Measurements from ENCODE around the gene ANTXR1. TPM values are rescaled to one million over a fixed set of nuclear protein-coding genes. Genes with fewer than 3 reads are reported as not detected.

Gene ANTXR1
- polyA plus RNA-seq, 1 of the 3 experiments (the other 2 are of a cell fraction) = 114 TPM

DNA sequence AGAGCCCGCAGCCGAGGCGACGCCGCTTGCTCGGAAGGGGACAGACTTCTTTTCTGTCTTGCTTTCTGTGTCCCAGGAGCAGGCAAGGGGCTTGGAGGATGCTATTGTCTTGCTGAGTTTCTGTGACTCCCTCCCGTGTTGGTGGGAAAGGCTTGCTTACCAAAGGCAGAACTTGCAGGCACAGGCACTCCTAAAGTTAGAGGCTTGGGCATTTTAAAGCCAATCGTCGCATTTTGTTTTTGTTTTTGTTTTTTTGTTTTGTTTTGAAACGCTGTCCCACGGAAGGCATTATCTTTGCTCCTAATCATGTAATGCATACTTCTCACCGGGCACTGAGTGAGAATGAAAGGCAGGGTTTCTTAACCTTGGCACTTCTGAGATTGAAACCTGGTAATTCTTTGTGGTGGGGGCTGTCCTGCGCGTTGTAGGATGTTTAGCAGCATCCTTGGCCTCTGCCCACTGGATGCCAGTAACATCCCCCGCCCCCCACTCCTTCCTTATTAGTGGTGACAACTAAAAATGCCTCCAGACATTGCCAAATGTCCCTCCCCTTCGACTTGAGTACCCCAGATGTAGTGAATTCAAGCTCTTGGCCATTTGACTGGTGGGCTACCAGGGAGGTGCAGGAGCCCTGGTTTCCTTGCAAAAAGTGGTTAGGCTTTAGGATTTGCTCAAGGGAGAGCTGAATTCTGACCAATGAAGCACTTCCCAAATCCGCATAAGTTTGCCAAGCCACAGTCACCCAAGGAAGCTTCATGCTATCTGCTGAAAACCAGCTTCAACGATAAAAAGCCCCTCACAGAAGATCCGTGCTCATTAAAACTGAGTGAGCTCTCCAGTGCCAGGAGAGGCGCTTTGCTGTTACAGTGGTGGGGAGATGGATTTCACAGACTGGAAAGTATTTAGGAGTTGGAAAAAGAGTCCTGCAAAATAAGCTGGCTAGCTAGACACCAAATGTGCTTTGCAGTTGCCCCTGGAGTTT, 1.2 kb downstream of the ANTXR1 start:
- CTCF ChIA-PET = interaction anchor here (0.6 to 6.3 kb wide), 11 partner anchors 13 to 292 kb away, joined by 3 to 107 read pairs (median 3); no protein-coding TSS in a partner anchor
- H3F3A ChIP-seq (replicated peaks; ENCODE audit: insufficient read depth) = peaks cover 18% of the 10 kb centered on the region
- H3K4me3 ChIP-seq (ENCODE audit: low read depth in 2 of 2, low read length in 1 of 2) = peak overlapping the region; percentile 85 to 98
- H3K9me3 ChIP-seq = no peaks in the 10 kb centered on the region
- no peaks in the 10 kb centered on the region for H3K27me3 ChIP-seq (ENCODE audit: insufficient read depth)
- peak overlapping the region; percentile 98 for H3K9ac ChIP-seq
- H3K79me2 ChIP-seq (ENCODE audit: insufficient read depth) = peaks cover 62% of the 10 kb centered on the region
- H2AFZ ChIP-seq (ENCODE audit: low read depth) = no peak overlapping the region
- peak; percentile 47 for DNase-seq
- H3K27ac ChIP-seq (ENCODE audit: low read depth in 2 of 2, low read length in 1 of 2) = peak overlapping the region; percentile 89 to 92
- no peak for TF ChIP-seq TEAD4 (IDR thresholded peaks at IDR 0.05; ENCODE audit: borderline replicate concordance, insufficient read depth)
- no peak for TF ChIP-seq TAF1 (IDR thresholded peaks at IDR 0.05; ENCODE audit: borderline replicate concordance, low read depth, low read length)
- TF ChIP-seq NFIC (IDR thresholded peaks at IDR 0.05; ENCODE audit: borderline replicate concordance) = no peak
- no peak for TF ChIP-seq YY1 (IDR thresholded peaks at IDR 0.05; ENCODE audit: low read depth)
- TF ChIP-seq MEF2A (IDR thresholded peaks at IDR 0.05; ENCODE audit: borderline replicate concordance, low read depth) = no peak
- no peak for TF ChIP-seq FOSL2 (IDR thresholded peaks at IDR 0.05; ENCODE audit: borderline replicate concordance, low read depth)
- TF ChIP-seq, protein P1, sequence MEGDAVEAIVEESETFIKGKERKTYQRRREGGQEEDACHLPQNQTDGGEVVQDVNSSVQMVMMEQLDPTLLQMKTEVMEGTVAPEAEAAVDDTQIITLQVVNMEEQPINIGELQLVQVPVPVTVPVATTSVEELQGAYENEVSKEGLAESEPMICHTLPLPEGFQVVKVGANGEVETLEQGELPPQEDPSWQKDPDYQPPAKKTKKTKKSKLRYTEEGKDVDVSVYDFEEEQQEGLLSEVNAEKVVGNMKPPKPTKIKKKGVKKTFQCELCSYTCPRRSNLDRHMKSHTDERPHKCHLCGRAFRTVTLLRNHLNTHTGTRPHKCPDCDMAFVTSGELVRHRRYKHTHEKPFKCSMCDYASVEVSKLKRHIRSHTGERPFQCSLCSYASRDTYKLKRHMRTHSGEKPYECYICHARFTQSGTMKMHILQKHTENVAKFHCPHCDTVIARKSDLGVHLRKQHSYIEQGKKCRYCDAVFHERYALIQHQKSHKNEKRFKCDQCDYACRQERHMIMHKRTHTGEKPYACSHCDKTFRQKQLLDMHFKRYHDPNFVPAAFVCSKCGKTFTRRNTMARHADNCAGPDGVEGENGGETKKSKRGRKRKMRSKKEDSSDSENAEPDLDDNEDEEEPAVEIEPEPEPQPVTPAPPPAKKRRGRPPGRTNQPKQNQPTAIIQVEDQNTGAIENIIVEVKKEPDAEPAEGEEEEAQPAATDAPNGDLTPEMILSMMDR (IDR thresholded peaks at IDR 0.05) = peak; percentile 24; the same call in 1 of the 2 replicates
- no peak; the same call in 1 of the 2 replicates for TF ChIP-seq RAD21 (IDR thresholded peaks at IDR 0.05; ENCODE audit: low read length)
- TF ChIP-seq SIN3A (IDR thresholded peaks at IDR 0.05; ENCODE audit: borderline replicate concordance, low read depth, low read length) = no peak
- H4K20me1 ChIP-seq (ENCODE audit: insufficient read depth) = peaks cover 38% of the 10 kb centered on the region
- H3K36me3 ChIP-seq (replicated peaks in 1 of 2; ENCODE audit: control insufficient read depth in 1 of 2, insufficient read depth in 2 of 2, low read length in 1 of 2) = peaks cover 3 to 31% of the 10 kb centered on the region in 2 experiments
- POLR2A ChIA-PET = interaction anchor here (0.6 to 0.7 kb wide), 2 partner anchors 94 to 164 kb away, joined by 3 to 7 read pairs; no protein-coding TSS in a partner anchor
- WGBS (ENCODE audit: low lambda C conversion rate) = under 1% methylated on average over 20 of the region's 20 CpGs
- peak overlapping the region; percentile 82 for H3K4me2 ChIP-seq
- H3K9me2 ChIP-seq = no peaks in the 10 kb centered on the region
- H3K4me1 ChIP-seq (ENCODE audit: control insufficient read depth in 1 of 2, insufficient read depth in 2 of 2, low read depth in 1 of 2, low read length in 1 of 2) = peaks cover 22 to 42% of the 10 kb centered on the region in 2 experiments

DNA sequence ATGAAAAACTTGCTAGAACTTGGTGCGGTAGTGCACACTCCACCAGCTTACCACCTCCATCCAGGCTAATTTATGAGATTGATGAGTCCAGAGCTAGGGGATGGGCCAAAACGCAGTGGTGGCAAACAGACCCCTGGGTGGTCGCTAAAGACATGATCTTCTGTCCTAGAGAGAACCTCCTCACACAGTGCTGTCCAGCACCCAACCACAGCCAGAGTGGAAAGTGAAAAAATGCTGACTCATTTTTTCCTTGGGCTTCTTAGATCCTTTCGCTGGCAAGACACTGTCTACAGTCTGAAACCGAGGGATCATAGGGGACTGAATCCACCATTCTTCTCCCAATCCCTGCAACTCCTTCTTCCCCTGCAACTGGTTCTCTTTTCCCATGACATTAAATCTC, 4.1 kb downstream of the ANTXR1 start:
- Histone ChIP-seq H3K79me2 (ENCODE audit: insufficient read depth) (peaks cover 91% of the 10 kb centered on the region), H4K20me1 (ENCODE audit: insufficient read depth) (peaks cover 67% of the 10 kb centered on the region), H3K4me2 (peak overlapping the region; percentile 82), H3K9me2 (no peaks in the 10 kb centered on the region), H3K27ac (ENCODE audit: low read depth in 2 of 2, low read length in 1 of 2) (peak overlapping the region; percentile 30 to 50; a peak in 3 of 4 replicates), H3K9me3 (no peaks in the 10 kb centered on the region), H3K4me3 (ENCODE audit: low read depth in 2 of 2, low read length in 1 of 2) (peak overlapping the region in 1 of 2 experiments; percentile 85; a peak in 1 of 4 replicates), H3K4me1 (ENCODE audit: control insufficient read depth in 1 of 2, insufficient read depth in 2 of 2, low read depth in 1 of 2, low read length in 1 of 2) (peaks cover 33 to 64% of the 10 kb centered on the region in 2 experiments), H3F3A (replicated peaks; ENCODE audit: insufficient read depth) (peaks cover 18% of the 10 kb centered on the region), H2AFZ (ENCODE audit: low read depth) (no peak overlapping the region), H3K27me3 (ENCODE audit: insufficient read depth) (no peaks in the 10 kb centered on the region), H3K9ac (no peak overlapping the region), H3K36me3 (replicated peaks in 1 of 2; ENCODE audit: control insufficient read depth in 1 of 2, insufficient read depth in 2 of 2, low read length in 1 of 2) (peaks cover 3 to 43% of the 10 kb centered on the region in 2 experiments)
- 68% methylated on average over 5 of the region's 5 CpGs for WGBS (ENCODE audit: low lambda C conversion rate)
- POLR2A ChIA-PET = no interaction called here
- no peak for DNase-seq
- TF ChIP-seq, protein P2, sequence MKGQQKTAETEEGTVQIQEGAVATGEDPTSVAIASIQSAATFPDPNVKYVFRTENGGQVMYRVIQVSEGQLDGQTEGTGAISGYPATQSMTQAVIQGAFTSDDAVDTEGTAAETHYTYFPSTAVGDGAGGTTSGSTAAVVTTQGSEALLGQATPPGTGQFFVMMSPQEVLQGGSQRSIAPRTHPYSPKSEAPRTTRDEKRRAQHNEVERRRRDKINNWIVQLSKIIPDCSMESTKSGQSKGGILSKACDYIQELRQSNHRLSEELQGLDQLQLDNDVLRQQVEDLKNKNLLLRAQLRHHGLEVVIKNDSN (IDR thresholded peaks at IDR 0.05; ENCODE audit: borderline replicate concordance, low read depth) = no peak
- TF ChIP-seq GABPA (IDR thresholded peaks at IDR 0.05; ENCODE audit: low read depth) = no peak
- TF ChIP-seq, protein P3, sequence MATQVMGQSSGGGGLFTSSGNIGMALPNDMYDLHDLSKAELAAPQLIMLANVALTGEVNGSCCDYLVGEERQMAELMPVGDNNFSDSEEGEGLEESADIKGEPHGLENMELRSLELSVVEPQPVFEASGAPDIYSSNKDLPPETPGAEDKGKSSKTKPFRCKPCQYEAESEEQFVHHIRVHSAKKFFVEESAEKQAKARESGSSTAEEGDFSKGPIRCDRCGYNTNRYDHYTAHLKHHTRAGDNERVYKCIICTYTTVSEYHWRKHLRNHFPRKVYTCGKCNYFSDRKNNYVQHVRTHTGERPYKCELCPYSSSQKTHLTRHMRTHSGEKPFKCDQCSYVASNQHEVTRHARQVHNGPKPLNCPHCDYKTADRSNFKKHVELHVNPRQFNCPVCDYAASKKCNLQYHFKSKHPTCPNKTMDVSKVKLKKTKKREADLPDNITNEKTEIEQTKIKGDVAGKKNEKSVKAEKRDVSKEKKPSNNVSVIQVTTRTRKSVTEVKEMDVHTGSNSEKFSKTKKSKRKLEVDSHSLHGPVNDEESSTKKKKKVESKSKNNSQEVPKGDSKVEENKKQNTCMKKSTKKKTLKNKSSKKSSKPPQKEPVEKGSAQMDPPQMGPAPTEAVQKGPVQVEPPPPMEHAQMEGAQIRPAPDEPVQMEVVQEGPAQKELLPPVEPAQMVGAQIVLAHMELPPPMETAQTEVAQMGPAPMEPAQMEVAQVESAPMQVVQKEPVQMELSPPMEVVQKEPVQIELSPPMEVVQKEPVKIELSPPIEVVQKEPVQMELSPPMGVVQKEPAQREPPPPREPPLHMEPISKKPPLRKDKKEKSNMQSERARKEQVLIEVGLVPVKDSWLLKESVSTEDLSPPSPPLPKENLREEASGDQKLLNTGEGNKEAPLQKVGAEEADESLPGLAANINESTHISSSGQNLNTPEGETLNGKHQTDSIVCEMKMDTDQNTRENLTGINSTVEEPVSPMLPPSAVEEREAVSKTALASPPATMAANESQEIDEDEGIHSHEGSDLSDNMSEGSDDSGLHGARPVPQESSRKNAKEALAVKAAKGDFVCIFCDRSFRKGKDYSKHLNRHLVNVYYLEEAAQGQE (IDR thresholded peaks at IDR 0.05; ENCODE audit: low read depth, low read length) = peak; percentile 91
- CTCF ChIA-PET = interaction anchor here (1.2 to 2.0 kb wide), 3 partner anchors 10 to 17 kb away, joined by 4 to 5 read pairs (median 5); no protein-coding TSS in a partner anchor

All from SK-N-SH (cell line).